Loucy (cell line): Measurements from ENCODE around the gene FOXO6.

Experiments used
- H2AFZ ChIP-seq: fragments of 200-600 bp; sonication (generic); 2 replicates; pipeline ENCODE4 v1.6.0; 2016; ENCODE audit warnings: antibody characterized with exemption, mild to moderate bottlenecking, low read length, moderate library complexity
- H3F3A ChIP-seq: fragments of 200-600 bp; 2 replicates; pipeline ENCODE4 v1.6.0; 2016; ENCODE audit warnings: antibody characterized with exemption, low read depth, mild to moderate bottlenecking
- H3K27me3 ChIP-seq: fragments of 200-600 bp; sonication (generic); 2 replicates; pipeline ENCODE4 v1.6.1; 2014; ENCODE audit warnings: low read length, mild to moderate bottlenecking; ENCODE audit not compliant: insufficient read depth, poor library complexity, severe bottlenecking
- H3K36me3 ChIP-seq: fragments of 200-600 bp; sonication (generic); 2 replicates; pipeline ENCODE4 v1.6.1; 2016; ENCODE audit warnings: low read length; ENCODE audit not compliant: insufficient read depth
- H3K4me1 ChIP-seq: fragments of 200-600 bp; sonication (generic); 2 replicates; pipeline ENCODE4 v1.5.1; 2014; ENCODE audit warnings: low read length, mild to moderate bottlenecking; ENCODE audit not compliant: insufficient read depth, poor library complexity, severe bottlenecking
- H3K4me2 ChIP-seq: fragments of 200-600 bp; sonication (generic); 2 replicates; pipeline ENCODE4 v1.6.0; 2014; ENCODE audit warnings: antibody characterized with exemption, low read length, low read depth, mild to moderate bottlenecking; ENCODE audit not compliant: poor library complexity, severe bottlenecking
- H3K4me3 ChIP-seq: fragments of 200-600 bp; sonication (generic); 2 replicates; pipeline ENCODE4 v1.5.1; 2014; ENCODE audit warnings: low read length, mild to moderate bottlenecking, mixed read lengths; ENCODE audit not compliant: poor library complexity, severe bottlenecking
- H3K79me2 ChIP-seq: fragments of 200-600 bp; sonication (generic); 2 replicates; pipeline ENCODE4 v1.6.1; 2014; ENCODE audit warnings: low read length; ENCODE audit not compliant: insufficient read depth
- H3K9ac ChIP-seq: fragments of 200-600 bp; sonication (generic); 2 replicates; pipeline ENCODE4 v1.6.0; 2014; ENCODE audit warnings: mild to moderate bottlenecking, low read depth, low read length, moderate library complexity; ENCODE audit not compliant: poor library complexity, severe bottlenecking
- H3K9me2 ChIP-seq: fragments of 200-600 bp; sonication (generic); replicated peaks from 2 replicates; pipeline ENCODE4 v1.6.1; 2016; ENCODE audit warnings: low read depth, low read length, mixed read lengths
- H3K9me3 ChIP-seq: fragments of 200-600 bp; sonication (generic); 2 replicates; pipeline ENCODE4 v1.6.1; 2014; ENCODE audit warnings: mild to moderate bottlenecking, antibody characterized with exemption, low read length, low read depth; ENCODE audit not compliant: insufficient read depth
- H4K20me1 ChIP-seq: fragments of 200-600 bp; sonication (generic); 2 replicates; pipeline ENCODE4 v1.6.0; 2014; ENCODE audit warnings: antibody characterized with exemption, low read length, mild to moderate bottlenecking; ENCODE audit not compliant: insufficient read depth, poor library complexity, severe bottlenecking
- EZH2phosphoT487 ChIP-seq: fragments of 200-600 bp; IDR thresholded peaks from 2 replicates; pipeline ENCODE4 v1.6.1; 2018; ENCODE audit warnings: antibody characterized with exemption, mild to moderate bottlenecking, moderate library complexity, borderline replicate concordance
- TF ChIP-seq, protein P1 (sequence below): fragments of 200-600 bp; sonication (generic); conservative IDR thresholded peaks from 2 replicates; pipeline ENCODE4 v1.5.1; 2014; ENCODE audit warnings: mild to moderate bottlenecking, antibody characterized with exemption, low read length

Gene FOXO6

DNA sequence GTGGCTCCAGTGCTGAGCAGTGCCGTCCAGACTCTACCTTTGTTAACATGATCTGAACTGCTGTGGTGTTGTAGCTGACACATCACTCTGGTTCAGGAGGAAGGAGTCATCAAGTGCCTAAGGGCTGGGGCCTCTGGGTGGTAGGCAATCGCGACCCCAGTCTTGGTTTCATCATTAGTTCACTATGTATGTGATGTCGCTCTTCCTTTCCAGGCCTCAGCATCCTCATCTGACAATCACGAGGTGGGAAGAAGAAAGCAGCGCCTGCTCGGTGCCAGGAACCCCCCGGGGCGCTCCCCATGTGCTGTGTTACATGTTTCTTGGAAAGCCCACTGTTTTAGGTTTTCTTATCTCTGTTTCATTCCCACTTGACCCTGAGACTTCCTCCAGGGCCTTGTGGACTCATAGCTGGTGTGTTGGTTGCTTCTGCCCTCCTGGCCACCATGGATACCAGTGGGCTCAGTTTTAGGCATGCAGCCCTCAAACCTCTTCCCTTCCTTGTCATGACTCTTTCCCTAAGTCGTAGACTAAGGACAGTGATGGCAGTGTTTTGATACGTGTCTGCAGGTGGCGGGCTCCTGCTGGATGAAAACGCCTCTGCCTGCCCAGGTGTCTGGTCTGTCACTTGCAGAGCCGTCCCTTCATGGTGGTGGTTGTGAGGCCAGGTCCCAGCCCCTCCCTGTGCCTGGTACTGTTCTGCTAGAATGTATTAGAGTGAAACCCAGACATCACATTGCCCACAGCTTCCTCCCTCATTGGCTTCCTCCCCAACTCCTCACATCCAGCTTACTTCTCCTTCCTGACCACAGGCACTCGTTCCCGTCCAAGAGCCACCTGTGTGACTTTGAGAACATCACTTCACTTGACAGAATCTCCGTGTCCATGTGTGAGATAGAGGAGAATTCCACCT, 17.2 kb upstream of the FOXO6 start:
- Histone ChIP-seq H2AFZ (no peak overlapping the region), H3K27me3 (no peaks in the 10 kb centered on the region), H3F3A (no peaks in the 10 kb centered on the region), H3K36me3 (no peaks in the 10 kb centered on the region), H3K4me1 (peaks cover 6% of the 10 kb centered on the region), H4K20me1 (no peaks in the 10 kb centered on the region), H3K9ac (no peak overlapping the region), H3K9me2 (no peaks in the 10 kb centered on the region), H3K79me2 (no peaks in the 10 kb centered on the region), H3K4me2 (no peak overlapping the region), H3K9me3 (peaks cover under 1% of the 10 kb centered on the region; the same call in 1 of the 2 replicates), H3K4me3 (no peak overlapping the region)
- TF ChIP-seq, protein P1, sequence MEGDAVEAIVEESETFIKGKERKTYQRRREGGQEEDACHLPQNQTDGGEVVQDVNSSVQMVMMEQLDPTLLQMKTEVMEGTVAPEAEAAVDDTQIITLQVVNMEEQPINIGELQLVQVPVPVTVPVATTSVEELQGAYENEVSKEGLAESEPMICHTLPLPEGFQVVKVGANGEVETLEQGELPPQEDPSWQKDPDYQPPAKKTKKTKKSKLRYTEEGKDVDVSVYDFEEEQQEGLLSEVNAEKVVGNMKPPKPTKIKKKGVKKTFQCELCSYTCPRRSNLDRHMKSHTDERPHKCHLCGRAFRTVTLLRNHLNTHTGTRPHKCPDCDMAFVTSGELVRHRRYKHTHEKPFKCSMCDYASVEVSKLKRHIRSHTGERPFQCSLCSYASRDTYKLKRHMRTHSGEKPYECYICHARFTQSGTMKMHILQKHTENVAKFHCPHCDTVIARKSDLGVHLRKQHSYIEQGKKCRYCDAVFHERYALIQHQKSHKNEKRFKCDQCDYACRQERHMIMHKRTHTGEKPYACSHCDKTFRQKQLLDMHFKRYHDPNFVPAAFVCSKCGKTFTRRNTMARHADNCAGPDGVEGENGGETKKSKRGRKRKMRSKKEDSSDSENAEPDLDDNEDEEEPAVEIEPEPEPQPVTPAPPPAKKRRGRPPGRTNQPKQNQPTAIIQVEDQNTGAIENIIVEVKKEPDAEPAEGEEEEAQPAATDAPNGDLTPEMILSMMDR, result no peak
- TF ChIP-seq EZH2phosphoT487, result no peak

DNA sequence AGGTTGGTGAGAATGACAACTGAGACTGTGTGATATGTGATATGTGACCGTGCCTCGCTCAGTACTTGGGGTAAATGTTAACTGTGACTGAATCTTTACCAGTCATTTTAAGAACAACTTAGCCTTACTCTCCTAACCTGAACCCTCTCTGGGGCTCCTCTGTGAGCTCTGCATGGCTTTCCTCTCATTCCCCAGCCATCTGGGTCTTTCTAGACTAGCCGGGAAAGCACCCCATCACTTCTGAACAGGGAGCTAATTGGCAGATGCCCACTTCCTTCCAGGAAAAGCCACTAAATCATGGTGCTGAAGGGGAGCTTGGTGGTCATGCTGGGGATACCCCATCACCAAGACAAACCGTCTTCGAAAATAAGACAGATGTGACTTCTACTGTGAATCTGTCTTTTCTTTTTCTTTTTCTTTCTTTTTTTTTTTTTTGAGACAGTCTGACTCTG, 16.5 kb upstream of the FOXO6 start:
- no peak overlapping the region for H2AFZ ChIP-seq

DNA sequence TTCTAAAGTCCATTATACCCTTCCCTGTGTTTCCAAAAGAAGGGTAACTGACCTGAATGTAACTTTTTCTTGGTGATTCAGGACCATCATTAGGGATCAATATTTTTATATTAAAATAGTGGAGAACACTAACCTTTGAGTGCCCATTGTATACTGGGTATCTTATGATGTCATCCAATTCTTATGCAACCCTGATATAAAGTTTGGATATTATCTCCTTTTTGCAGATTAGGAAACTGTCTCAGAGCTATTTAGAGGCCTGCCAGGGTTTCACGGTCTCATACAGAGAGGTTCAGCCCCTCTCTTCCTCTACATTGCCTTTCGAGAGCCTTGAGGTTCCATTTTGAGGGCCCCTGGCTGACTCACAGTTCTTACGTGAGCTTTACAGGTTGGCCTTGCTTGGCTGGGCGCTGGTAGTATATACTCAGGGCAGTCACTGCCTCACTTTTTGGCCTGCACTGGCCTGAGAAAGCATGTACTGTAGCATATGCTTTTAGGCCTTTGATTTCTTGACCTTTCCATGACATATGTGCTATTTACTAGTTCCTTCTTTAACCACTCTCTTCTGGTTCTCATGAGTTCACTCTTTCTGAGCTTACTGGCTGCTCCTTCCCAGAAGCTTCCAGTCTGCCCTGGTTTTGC, 15.7 kb upstream of the FOXO6 start:
- Histone ChIP-seq H3K4me2 (no peak overlapping the region), H3K9me2 (no peaks in the 10 kb centered on the region), H3K9me3 (no peaks in the 10 kb centered on the region), H3K9ac (no peak overlapping the region), H4K20me1 (no peaks in the 10 kb centered on the region), H3K4me3 (no peak overlapping the region), H3K27me3 (no peaks in the 10 kb centered on the region), H3K36me3 (no peaks in the 10 kb centered on the region), H3K79me2 (no peaks in the 10 kb centered on the region), H2AFZ (no peak overlapping the region), H3F3A (no peaks in the 10 kb centered on the region), H3K4me1 (peaks cover 6% of the 10 kb centered on the region)
- no peak for TF ChIP-seq EZH2phosphoT487
- TF ChIP-seq, protein P1, result no peak

More for the DNA sequence above, 16.5 kb upstream of the FOXO6 start:
- Histone ChIP-seq H3K36me3 (no peaks in the 10 kb centered on the region), H3K27me3 (no peaks in the 10 kb centered on the region), H3K9me3 (no peaks in the 10 kb centered on the region), H3F3A (no peaks in the 10 kb centered on the region), H3K4me3 (no peak overlapping the region), H3K4me1 (peaks cover 6% of the 10 kb centered on the region), H3K4me2 (no peak overlapping the region), H3K79me2 (no peaks in the 10 kb centered on the region), H3K9ac (no peak overlapping the region), H4K20me1 (no peaks in the 10 kb centered on the region), H3K9me2 (no peaks in the 10 kb centered on the region)
- no peak for TF ChIP-seq EZH2phosphoT487
- TF ChIP-seq, protein P1, result no peak
